ENCODE data around the gene TEX53. TPM values are rescaled to one million over a fixed set of nuclear protein-coding genes. Genes with fewer than 3 reads are reported as not detected.

Gene TEX53
- polyA plus RNA-seq, 1 of the 3 experiments (the other 2 are of a cell fraction) = not detected

- TF ChIP-seq IRF3 (IDR thresholded peaks at IDR 0.05; ENCODE audit: low read depth, low read length) (no peak), TAF1 (IDR thresholded peaks at IDR 0.05; ENCODE audit: borderline replicate concordance, low read depth, low read length) (no peak)
These were observed 49.1 kb upstream of the TEX53 start (continued) for GRCh38 chr9:114706711-114707110.

- H3K9me2 ChIP-seq = no peaks in the 10 kb centered on the region
- 0 out of 4 replicates have a peak overlapping the region, but pooled peaks of 1 of the 2 experiments have one; percentile 1 for H3K27ac ChIP-seq (ENCODE audit: low read depth in 2 of 2, low read length in 1 of 2)
- DNase-seq = no peak
- POLR2A ChIA-PET = no interaction called here
- no peaks in the 10 kb centered on the region for H3K9me3 ChIP-seq
- H3K79me2 ChIP-seq (ENCODE audit: insufficient read depth) = no peaks in the 10 kb centered on the region
- no peak overlapping the region for H3K4me2 ChIP-seq
- H3K27me3 ChIP-seq (ENCODE audit: insufficient read depth) = no peaks in the 10 kb centered on the region
- H3K36me3 ChIP-seq (replicated peaks in 1 of 2; ENCODE audit: control insufficient read depth in 1 of 2, insufficient read depth in 2 of 2, low read length in 1 of 2) = no peaks in the 10 kb centered on the region
- H3K4me3 ChIP-seq (ENCODE audit: low read depth in 2 of 2, low read length in 1 of 2) = no peak overlapping the region
- CTCF ChIA-PET = no interaction called here
- no peak overlapping the region for H3K9ac ChIP-seq
- no peak overlapping the region; the same call in 1 of the 2 replicates for H2AFZ ChIP-seq (ENCODE audit: low read depth)
- no peaks in the 10 kb centered on the region for H4K20me1 ChIP-seq (ENCODE audit: insufficient read depth)
- TF ChIP-seq SMC3 (IDR thresholded peaks at IDR 0.05; ENCODE audit: low read depth, low read length) (no peak), FOXJ3 (CRISPR knock-in tag; IDR thresholded peaks at IDR 0.05) (no peak), FOXM1 (IDR thresholded peaks at IDR 0.05; ENCODE audit: low read depth) (no peak), CTCF (IDR thresholded peaks at IDR 0.05) (no peak), MXI1 (IDR thresholded peaks at IDR 0.05; ENCODE audit: low read depth, low read length) (no peak), FOSL2 (IDR thresholded peaks at IDR 0.05; ENCODE audit: borderline replicate concordance, low read depth) (no peak), GATA2 (CRISPR knock-in tag; IDR thresholded peaks at IDR 0.05) (no peak), SIN3A (IDR thresholded peaks at IDR 0.05; ENCODE audit: borderline replicate concordance, low read depth, low read length) (no peak), USF2 (IDR thresholded peaks at IDR 0.05; ENCODE audit: borderline replicate concordance, low read depth, low read length) (no peak), YY1 (IDR thresholded peaks at IDR 0.05; ENCODE audit: low read depth) (no peak), NFIC (IDR thresholded peaks at IDR 0.05; ENCODE audit: borderline replicate concordance) (no peak), REST (IDR thresholded peaks at IDR 0.05; ENCODE audit: low read depth, low read length) (no peak), JUND (IDR thresholded peaks at IDR 0.05) (no peak), RFX5 (IDR thresholded peaks at IDR 0.05; ENCODE audit: low read length) (no peak)
- H3K4me1 ChIP-seq (ENCODE audit: control insufficient read depth in 1 of 2, insufficient read depth in 2 of 2, low read depth in 1 of 2, low read length in 1 of 2) = peaks cover 0 to 18% of the 10 kb centered on the region in 2 experiments; a peak in 1 of 4 replicates
- H3F3A ChIP-seq (replicated peaks; ENCODE audit: insufficient read depth) = no peaks in the 10 kb centered on the region
These were observed 44.4 kb upstream of the TEX53 start for GRCh38 chr9:114701988-114702387.
